Measurements from ENCODE around the gene EHBP1.

DNA sequence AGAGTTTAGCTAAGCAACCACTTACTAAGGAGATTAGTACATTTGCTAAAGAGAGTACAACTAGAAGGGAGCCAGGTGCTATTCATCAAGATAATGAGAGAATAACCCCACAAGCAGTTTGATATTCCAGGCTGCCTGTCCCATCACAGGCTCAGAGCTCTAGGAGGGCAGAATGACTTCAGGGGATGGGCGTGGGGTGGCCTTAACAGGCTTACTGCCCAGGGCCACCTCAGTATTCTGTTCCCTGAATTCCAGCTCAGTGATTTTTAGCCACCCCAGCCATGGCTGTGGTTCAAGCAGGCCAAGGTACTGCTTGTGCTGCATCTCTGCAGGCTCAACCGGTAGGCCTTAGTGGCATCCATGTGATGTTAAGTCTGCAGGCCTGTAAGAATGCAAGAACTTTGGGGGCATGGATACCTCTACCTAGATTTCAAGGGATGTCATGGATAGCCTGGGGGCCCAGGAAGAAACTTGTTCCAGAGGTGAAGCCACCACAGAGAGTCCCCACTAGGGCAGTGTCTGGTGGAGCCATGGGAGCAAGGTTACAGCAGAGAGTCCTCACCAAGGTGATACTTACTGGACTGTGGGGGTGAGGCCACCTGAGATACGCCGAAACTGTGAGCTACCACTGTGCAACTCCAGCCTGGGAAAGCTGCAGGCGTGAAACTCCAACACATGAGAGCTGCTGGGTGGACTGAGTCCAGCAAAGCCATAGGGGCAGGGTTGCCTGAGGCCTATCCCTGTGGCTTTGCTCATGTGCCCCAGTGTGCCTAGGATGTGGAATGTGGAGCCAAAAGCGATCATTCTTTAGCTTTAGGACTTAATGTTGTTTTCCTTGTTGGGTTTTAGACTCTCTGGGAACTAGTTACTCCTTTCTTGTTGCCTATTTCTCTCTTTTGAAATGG, 107.7 kb downstream of the EHBP1 start:
- TF ChIP-seq CTCF (IDR thresholded peaks at IDR 0.05) (no peak), POLR2A (IDR thresholded peaks at IDR 0.05) (no peak)
